Measurements from ENCODE around the gene INO80.

INO80 gene

DNA sequence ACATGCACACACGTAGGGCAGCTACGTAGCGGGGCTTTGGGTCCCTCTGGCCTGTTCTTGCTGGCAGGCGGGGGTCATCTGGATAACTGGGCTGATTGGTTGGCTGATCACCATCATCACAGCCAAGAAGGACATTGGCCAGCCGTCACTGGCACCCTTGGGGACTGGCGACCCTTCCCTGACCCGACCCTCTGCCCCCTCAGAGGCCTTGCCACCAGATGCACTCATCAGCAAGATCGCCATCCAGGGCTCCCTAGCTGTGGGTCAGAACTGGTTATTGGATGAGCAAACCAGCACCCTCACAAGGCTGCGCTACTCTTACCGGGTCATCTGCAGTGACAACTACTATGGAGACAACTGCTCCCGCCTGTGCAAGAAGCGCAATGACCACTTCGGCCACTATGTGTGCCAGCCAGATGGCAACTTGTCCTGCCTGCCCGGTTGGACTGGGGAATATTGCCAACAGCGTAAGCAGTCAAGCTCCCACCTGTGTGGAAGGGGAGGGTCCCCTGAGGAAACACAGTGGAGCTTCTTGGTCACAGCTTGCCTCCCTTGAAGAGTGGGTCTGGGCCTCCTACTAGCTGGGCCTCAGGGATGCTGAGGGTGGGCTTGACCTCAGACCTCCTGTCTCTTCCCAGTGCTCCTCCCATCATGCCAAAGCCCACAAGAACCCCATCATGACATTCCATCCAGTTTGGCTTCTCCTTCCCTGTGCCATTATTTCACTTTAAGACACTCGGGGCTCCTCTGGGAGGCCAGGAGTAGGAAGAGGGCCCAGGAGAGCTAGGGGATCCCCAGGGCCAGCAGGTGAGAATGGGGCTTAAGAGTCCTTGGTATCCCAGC is 184.6 kb downstream of the INO80 start:
- TF ChIP-seq, protein P1, sequence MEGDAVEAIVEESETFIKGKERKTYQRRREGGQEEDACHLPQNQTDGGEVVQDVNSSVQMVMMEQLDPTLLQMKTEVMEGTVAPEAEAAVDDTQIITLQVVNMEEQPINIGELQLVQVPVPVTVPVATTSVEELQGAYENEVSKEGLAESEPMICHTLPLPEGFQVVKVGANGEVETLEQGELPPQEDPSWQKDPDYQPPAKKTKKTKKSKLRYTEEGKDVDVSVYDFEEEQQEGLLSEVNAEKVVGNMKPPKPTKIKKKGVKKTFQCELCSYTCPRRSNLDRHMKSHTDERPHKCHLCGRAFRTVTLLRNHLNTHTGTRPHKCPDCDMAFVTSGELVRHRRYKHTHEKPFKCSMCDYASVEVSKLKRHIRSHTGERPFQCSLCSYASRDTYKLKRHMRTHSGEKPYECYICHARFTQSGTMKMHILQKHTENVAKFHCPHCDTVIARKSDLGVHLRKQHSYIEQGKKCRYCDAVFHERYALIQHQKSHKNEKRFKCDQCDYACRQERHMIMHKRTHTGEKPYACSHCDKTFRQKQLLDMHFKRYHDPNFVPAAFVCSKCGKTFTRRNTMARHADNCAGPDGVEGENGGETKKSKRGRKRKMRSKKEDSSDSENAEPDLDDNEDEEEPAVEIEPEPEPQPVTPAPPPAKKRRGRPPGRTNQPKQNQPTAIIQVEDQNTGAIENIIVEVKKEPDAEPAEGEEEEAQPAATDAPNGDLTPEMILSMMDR (IDR thresholded peaks at IDR 0.05; ENCODE audit: low read depth, low read length), result no peak
- H3K4me3 ChIP-seq (replicated peaks in 1 of 2; ENCODE audit: low read depth in 2 of 2, low read length in 2 of 2), result no peak overlapping the region
- DNase-seq (ENCODE audit: low read depth in 2 of 2), result no peak

GRCh38 chr15:40930430-40931299 is 185.4 kb downstream of the INO80 start:
- peak overlapping the region; percentile 21 to 43 for H3K4me3 ChIP-seq (replicated peaks in 1 of 2; ENCODE audit: low read depth in 2 of 2, low read length in 2 of 2)
- TF ChIP-seq, protein P1 (IDR thresholded peaks at IDR 0.05; ENCODE audit: low read depth, low read length), result peak; percentile 41
- peak; percentile 20 to 42 for DNase-seq (ENCODE audit: low read depth in 2 of 2)

DNA sequence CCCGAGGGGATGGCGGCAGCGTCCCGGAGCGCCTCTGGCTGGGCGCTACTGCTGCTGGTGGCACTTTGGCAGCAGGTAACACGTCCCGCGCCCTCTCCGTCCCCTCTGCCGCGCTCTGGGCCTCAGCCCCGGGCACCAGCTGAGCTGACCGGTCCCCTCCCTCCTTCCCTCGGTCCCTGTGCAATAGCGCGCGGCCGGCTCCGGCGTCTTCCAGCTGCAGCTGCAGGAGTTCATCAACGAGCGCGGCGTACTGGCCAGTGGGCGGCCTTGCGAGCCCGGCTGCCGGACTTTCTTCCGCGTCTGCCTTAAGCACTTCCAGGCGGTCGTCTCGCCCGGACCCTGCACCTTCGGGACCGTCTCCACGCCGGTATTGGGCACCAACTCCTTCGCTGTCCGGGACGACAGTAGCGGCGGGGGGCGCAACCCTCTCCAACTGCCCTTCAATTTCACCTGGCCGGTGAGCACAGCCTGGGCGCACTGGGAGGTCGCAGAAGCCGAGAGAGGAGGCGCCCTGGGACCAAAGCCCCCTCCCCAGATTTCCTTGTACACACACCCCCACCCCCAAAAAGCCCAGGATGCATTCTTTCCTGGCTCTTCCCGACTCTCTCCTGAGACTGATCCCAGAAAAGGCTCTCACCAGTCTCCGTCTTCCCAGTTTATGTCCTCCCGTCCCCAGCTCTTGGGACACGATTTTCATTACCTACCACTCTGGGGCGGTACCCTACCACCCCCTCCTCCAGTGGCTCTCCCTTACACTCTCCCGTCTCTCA is 186.2 kb downstream of the INO80 start:
- peak overlapping the region; percentile 39 to 43 for H3K4me3 ChIP-seq (replicated peaks in 1 of 2; ENCODE audit: low read depth in 2 of 2, low read length in 2 of 2)

More for the DNA sequence above, 186.2 kb downstream of the INO80 start:
- TF ChIP-seq, protein P1 (IDR thresholded peaks at IDR 0.05; ENCODE audit: low read depth, low read length), result peak; percentile 11
- peak; percentile 60 to 65 for DNase-seq (ENCODE audit: low read depth in 2 of 2)
